Lower lobe of right lung (tissue), 2 donors: ENCODE data around the gene CT45A10. TPM values are rescaled to one million over a fixed set of nuclear protein-coding genes. Genes with fewer than 3 reads are reported as not detected.
"Not testable (repeated sequence)": the region's sequence is repeated elsewhere in the genome, so short reads cannot be mapped to it uniquely, and the experiment has no call there.

Experiments used
- ATAC-seq, 2 donors: fragments of 200-7000 bp; cut with Tn5 transposase; one replicate each; pipeline ENCODE4 v1.9.1; 2020 to 2022; ENCODE audit warnings: mild to moderate bottlenecking in 2 of 2, moderate library complexity in 2 of 2
- DNase-seq: peaks from one replicate; pipeline ENCODE4 v3.0.0-alpha.2; 2020
- H3K27ac ChIP-seq: fragments of 200-600 bp; one replicate; pipeline ENCODE4 v1.8.0; 2022
- H3K27me3 ChIP-seq: fragments of 200-600 bp; one replicate; pipeline ENCODE4 v1.8.0; 2022; ENCODE audit warnings: low read depth
- H3K36me3 ChIP-seq: fragments of 200-600 bp; one replicate; pipeline ENCODE4 v1.8.0; 2022; ENCODE audit warnings: mild to moderate bottlenecking
- H3K4me1 ChIP-seq: fragments of 200-600 bp; one replicate; pipeline ENCODE4 v1.8.0; 2022
- H3K4me3 ChIP-seq: fragments of 200-600 bp; one replicate; pipeline ENCODE4 v1.8.0; 2022; ENCODE audit warnings: mild to moderate bottlenecking
- H3K9me3 ChIP-seq: fragments of 200-600 bp; one replicate; pipeline ENCODE4 v1.8.0; 2022
- CTCF ChIP-seq: fragments of 200-600 bp; IDR thresholded peaks from one replicate; pipeline ENCODE4 v1.8.0; 2022; ENCODE audit warnings: antibody characterized with exemption, mild to moderate bottlenecking
- intact Hi-C: fragments of 100-400 bp; cut with DNase I; formaldehyde crosslinking; loops from one replicate; pipeline ENCODE4 v1.11.0; 2022
- long read RNA-seq: library from polyadenylated mRNA; unstranded; transcript quantifications from one replicate; pipeline ENCODE4 v2.0.0, GENCODE V29; 2021
- total RNA-seq: library from RNA; stranded (reverse); fragmentation: NEBNext Ultra II Directional; extraction: Animal tissue kit (Norgen Biotek cat#: 25700); gene quantifications from one replicate; pipeline ENCODE4 v1.2.1, GENCODE V29; 2021
- donor health status: DM: no; HTN: yes; CAD: no; lungs with severe emphysema.

CT45A10 gene
- not detected for total RNA-seq
- long read RNA-seq = 0 reads

DNA sequence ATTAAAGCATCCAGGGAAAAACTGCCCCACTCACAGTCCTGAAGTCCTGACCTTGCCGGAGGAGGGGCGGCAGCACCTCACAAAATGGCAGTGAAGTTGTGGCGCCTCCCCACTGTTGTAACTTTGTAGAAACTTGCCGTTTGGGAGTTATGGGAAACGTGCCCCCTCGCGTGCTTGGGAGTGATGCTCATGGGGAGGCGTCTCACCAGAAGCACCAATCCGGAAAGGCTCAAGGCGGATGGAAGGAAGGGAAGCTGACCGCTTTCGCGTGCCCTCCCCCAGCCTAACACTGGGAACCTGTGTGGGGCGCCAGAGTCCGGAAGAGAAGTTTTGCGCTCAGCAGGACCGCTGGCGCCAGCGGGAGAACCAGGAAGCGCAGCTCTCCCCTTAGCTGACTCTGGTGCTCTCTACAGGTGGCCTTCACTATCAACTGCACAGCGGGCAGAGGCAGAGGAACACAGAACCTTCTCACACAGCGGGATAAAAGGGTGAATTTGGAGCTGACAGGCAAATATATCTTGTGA lies at the start of gene CT45A10, which contains the start of gene SAGE1:
TSS of gene CT45A10 (minus strand) at position 151 of the 524 bp plus-strand sequence. CDS start 8,100 bp downstream, outside the sequence.
TSS of gene SAGE1 (plus strand) at position 423 of the 524 bp plus-strand sequence. CDS start 2,527 bp downstream, outside the sequence.
- H3K9me3 ChIP-seq = no peaks in the 10 kb centered on the region
- DNase-seq (no peak), ATAC-seq (no peak)
- intact Hi-C loops = no loop called here
- no peak within 1 kb of the TSS for H3K27ac ChIP-seq
- no peak for TF ChIP-seq CTCF
- H3K4me1 ChIP-seq = no peaks in the 10 kb centered on the region
- no peak within 1 kb of the TSS for H3K4me3 ChIP-seq
- H3K27me3 ChIP-seq = no peaks in the 10 kb centered on the region
- H3K36me3 ChIP-seq = no peaks in the 10 kb centered on the region

DNA sequence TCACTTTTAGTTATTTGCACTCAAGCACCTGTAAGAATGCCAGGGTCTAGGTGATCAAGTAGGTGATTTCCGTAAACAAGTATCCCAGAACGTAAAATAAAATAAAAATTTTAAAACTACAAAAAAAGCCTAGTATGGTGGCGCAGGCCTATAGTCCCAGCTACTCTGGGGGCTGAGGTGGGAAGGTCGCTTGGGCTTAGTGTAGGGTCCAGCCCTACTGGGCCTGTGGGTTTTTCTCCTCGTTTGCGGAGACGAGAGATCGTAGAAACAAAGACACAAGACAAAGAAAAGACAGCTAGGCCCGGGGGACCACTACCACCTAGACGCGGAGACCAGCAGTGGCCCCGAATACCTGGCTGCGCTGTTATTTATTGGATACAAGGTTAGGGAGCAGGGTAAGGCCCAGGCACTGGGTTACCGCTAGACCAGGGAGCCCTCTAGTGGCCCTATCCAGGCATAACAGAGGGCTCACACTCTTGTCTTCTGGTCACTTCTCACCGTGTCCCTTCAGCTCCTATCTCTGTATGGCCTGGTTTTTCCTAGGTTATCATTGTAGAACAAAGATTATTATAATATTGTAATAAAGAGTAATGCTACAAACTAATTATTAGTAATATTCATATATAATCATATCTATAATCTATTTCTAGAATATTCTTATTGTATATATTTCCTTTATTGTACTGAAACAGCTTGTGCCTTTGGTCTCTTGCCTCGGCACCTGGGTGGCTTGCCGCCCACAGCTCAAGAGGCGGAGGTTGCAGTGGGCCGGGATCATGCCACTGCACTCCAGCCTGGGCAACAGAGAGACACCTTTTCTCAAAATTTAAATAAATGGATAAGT lies 38.6 kb upstream of the CT45A10 start:
- no peaks in the 10 kb centered on the region for H3K27me3 ChIP-seq
- peak; percentile 62 for TF ChIP-seq CTCF
- H3K36me3 ChIP-seq = no peaks in the 10 kb centered on the region
- H3K9me3 ChIP-seq = no peaks in the 10 kb centered on the region
- intact Hi-C loops = no loop called here
- ATAC-seq (peak; percentile 55 to 75), DNase-seq (peak; percentile 44)
- H3K27ac ChIP-seq = no peak overlapping the region
- no peak overlapping the region for H3K4me3 ChIP-seq
- no peaks in the 10 kb centered on the region for H3K4me1 ChIP-seq

- Histone ChIP-seq H3K27me3 (no peaks in the 10 kb centered on the region), H3K27ac (no peak overlapping the region), H3K4me1 (no peaks in the 10 kb centered on the region), H3K9me3 (no peaks in the 10 kb centered on the region), H3K4me3 (no peak overlapping the region), H3K36me3 (no peaks in the 10 kb centered on the region)
- no peak for TF ChIP-seq CTCF
- intact Hi-C loops = no loop called here
- ATAC-seq (no peak), DNase-seq (no peak)
Measured at GRCh38 chrX:135927897-135928296, 34.7 kb upstream of the CT45A10 start.

DNA sequence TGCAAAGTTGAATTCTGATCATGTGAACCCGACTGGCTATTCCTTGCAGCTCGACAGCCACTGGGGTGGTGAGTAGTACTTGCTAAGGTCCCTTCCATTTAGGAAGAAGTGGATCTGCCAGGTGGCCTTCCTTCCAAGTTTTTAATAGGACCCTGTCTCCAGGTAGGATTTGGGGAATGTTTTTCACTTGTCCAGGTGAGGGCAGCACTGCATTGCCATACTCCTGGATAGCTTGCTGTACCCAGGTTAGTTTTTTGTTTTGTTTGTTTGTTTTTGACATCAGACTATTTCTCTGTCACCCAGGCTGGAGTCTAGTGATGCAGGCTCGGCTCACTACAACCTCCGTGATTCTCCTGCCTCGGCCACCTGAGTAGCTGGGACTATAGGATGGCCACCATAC lies 30.1 kb upstream of the CT45A10 start:
- Histone ChIP-seq H3K4me1 (no peaks in the 10 kb centered on the region), H3K27ac (no peak overlapping the region), H3K9me3 (no peaks in the 10 kb centered on the region), H3K4me3 (no peak overlapping the region), H3K36me3 (no peaks in the 10 kb centered on the region), H3K27me3 (no peaks in the 10 kb centered on the region)
- no peak for TF ChIP-seq CTCF
- no peak for DNase-seq
- intact Hi-C loops = no loop called here
- no peak for ATAC-seq

DNA sequence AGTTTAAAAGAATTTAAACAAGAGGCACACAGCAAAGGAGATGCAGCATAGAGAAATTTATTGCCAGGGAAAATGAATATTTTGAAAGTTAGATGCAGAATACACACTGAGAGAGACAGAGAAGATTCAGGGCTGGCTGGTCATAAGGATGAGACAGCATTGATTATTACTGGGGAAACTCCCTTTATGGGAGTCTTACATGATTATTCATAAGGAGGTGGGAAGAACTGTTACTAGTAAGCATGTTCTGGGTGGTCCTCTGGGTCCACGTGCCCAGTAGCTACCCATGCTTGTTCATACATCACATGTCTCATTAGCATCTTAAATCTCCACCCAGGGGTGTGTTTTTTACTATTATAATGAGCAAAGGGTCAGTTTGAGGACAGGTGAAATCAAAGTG lies 27.3 kb upstream of the CT45A10 start:
- H3K36me3 ChIP-seq, H3K27ac ChIP-seq, H3K9me3 ChIP-seq, H3K4me3 ChIP-seq, DNase-seq, H3K4me1 ChIP-seq, intact Hi-C loops, ATAC-seq, H3K27me3 ChIP-seq: not testable (repeated sequence)

DNA sequence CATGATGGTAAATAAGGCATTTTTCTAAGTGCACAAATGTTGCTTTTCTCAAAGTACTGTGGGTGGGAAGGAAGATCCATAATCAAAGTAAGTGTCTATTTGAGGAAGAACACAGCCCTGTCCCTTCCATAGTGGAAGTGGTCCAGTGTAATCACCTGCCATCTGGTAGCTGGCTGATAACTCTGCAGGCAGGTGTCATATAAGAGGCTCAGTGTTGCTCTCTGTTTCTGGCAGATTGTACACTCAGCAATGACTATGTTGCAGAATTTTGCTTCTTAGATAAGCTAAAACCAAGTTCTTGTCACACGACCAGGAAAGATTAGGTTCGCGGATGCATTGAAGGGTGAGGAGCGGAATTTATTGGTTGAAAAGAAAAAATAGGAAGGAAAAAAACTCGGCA lies 21.2 kb upstream of the CT45A10 start:
- ATAC-seq (no peak), DNase-seq (no peak)
- Histone ChIP-seq H3K9me3 (no peaks in the 10 kb centered on the region), H3K27ac (no peak overlapping the region), H3K36me3 (no peaks in the 10 kb centered on the region), H3K4me1 (no peaks in the 10 kb centered on the region), H3K27me3 (no peaks in the 10 kb centered on the region), H3K4me3 (no peak overlapping the region)
- intact Hi-C loops = no loop called here
- TF ChIP-seq CTCF = no peak
